ES-I3 (cell line): Measurements from ENCODE around the gene SLC30A3.

ENCODE experiments used
- H3K36me3 ChIP-seq: 2 replicates; pipeline ENCODE4 v1.6.1; 2013; ENCODE audit warnings: mild to moderate bottlenecking, low read length, control low read depth, moderate library complexity; ENCODE audit not compliant: insufficient read depth
- H3K4me1 ChIP-seq: 2 replicates; pipeline ENCODE4 v1.6.1; 2013; ENCODE audit warnings: mild to moderate bottlenecking, control low read depth, low read length; ENCODE audit not compliant: insufficient read depth
- H3K9ac ChIP-seq: 2 replicates; pipeline ENCODE4 v1.6.1; 2013; ENCODE audit warnings: low read depth, mild to moderate bottlenecking, low read length, moderate library complexity
- H3K9me3 ChIP-seq: 2 replicates; pipeline ENCODE4 v1.6.1; 2013; ENCODE audit warnings: mild to moderate bottlenecking, low read length, moderate library complexity; ENCODE audit not compliant: control insufficient read depth, insufficient read depth

The SLC30A3 gene

GRCh38 chr2:27258051-27258450, 4.8 kb downstream of the SLC30A3 start:
- no peak overlapping the region for H3K9ac ChIP-seq
- H3K36me3 ChIP-seq: no peaks in the 10 kb centered on the region
- no peaks in the 10 kb centered on the region for H3K9me3 ChIP-seq

GRCh38 chr2:27256855-27257454, 5.9 kb downstream of the SLC30A3 start:
- Histone ChIP-seq H3K36me3 (no peaks in the 10 kb centered on the region), H3K9me3 (no peaks in the 10 kb centered on the region), H3K9ac (no peak overlapping the region), H3K4me1 (peaks cover 4% of the 10 kb centered on the region; the same call in 1 of the 2 replicates)

More at GRCh38 chr2:27258051-27258450, 4.8 kb downstream of the SLC30A3 start:
- peaks cover 4% of the 10 kb centered on the region; the same call in 1 of the 2 replicates for H3K4me1 ChIP-seq

GRCh38 chr2:27255660-27256059, 7.2 kb downstream of the SLC30A3 start:
- Histone ChIP-seq H3K9me3 (no peaks in the 10 kb centered on the region), H3K36me3 (no peaks in the 10 kb centered on the region), H3K9ac (no peak overlapping the region), H3K4me1 (no peaks in the 10 kb centered on the region; the same call in 1 of the 2 replicates)

- no peaks in the 10 kb centered on the region for H3K9me3 ChIP-seq
- H3K9ac ChIP-seq: no peak overlapping the region
- H3K4me1 ChIP-seq: no peaks in the 10 kb centered on the region; the same call in 1 of the 2 replicates
- H3K36me3 ChIP-seq: no peaks in the 10 kb centered on the region
These were observed 7.7 kb downstream of the SLC30A3 start for GRCh38 chr2:27255187-27255586.

GRCh38 chr2:27251766-27252165, 11.1 kb downstream of the SLC30A3 start:
- Histone ChIP-seq H3K36me3 (no peaks in the 10 kb centered on the region), H3K4me1 (no peaks in the 10 kb centered on the region; the same call in 1 of the 2 replicates), H3K9ac (no peak overlapping the region), H3K9me3 (no peaks in the 10 kb centered on the region)

DNA sequence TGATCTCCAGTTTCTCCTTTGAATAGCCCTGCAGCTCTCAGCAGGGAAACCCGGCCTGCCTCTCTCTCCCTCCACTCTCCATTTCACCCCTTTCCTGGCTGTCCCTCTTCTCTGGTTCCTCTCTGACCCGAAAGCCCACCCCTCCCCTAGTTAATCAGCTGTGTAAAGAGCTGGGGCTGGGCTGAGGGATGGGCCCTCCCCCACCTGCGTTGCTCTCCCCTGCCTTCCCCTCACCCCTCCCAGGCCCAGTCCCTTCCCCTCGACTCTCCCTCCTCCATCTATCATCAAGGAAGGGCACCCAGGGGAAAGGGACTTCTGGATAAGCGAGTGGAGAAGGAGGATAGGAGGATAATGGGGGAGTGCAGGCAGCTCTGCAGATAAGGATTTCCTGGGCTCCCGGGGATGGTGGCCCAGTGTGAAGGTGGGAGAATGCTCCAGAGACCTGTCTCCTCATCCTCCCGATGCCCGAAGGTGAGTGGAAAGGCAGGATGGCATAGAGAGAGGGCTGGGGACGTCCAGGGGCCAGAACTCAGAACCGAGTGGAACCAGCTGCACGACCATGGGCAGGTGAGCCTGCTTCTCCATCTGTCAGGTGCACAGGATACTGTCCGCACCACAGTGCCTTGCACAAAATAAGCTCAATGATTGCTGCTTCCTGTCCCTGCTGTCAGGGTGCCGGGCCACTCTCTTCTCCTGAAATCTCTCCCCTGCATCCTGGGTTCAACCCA, 12.0 kb downstream of the SLC30A3 start:
- 0 out of 2 replicates have a peak overlapping the region, but pooled peaks have one; percentile 19 for H3K9ac ChIP-seq
- H3K9me3 ChIP-seq: no peaks in the 10 kb centered on the region
- H3K4me1 ChIP-seq: no peaks in the 10 kb centered on the region; the same call in 1 of the 2 replicates
- H3K36me3 ChIP-seq: no peaks in the 10 kb centered on the region

DNA sequence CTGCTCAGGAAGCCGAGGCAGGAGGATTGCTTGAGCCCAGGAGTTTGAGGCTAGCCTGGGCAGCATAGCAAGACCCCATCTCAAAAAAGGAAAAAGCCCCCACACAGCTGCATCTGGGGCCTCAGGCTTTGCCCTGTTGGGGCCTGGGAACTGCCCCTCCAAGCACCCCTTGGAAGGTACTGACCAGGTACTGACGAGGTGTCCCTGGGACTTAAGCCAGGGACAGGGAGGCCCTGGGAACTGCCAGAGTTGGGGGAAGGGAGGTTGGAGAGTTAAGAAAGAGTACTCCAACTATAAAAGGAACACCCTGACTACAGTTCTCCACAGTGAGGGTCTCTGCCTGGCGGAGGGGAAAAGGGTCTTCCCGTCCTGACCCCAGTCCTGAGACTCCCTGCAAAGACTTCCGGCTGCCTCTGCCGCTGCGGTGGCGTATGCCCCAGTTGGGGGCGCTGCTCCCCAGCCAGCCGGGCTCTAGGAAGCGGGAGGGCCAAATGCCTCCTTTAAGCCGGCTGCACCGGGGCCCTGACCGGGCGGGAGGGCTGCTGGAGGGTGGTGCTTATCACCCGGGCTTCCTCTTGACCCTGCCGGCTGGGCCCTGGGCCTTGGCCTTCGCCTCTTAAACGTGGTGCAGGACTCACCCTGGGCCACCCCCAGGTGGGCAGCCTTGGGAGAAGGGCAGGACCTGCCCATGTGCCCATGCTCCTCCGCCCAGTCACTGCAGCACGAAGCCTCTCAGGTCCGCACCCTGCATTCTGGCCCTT, 12.8 kb downstream of the SLC30A3 start:
- Histone ChIP-seq H3K9me3 (no peaks in the 10 kb centered on the region), H3K4me1 (no peaks in the 10 kb centered on the region; the same call in 1 of the 2 replicates), H3K9ac (peak overlapping the region; percentile 19; the same call in 1 of the 2 replicates), H3K36me3 (no peaks in the 10 kb centered on the region)

- H3K36me3 ChIP-seq: 0 out of 2 replicates have a peak, but pooled peaks cover under 1% of the 10 kb centered on the region
- H3K4me1 ChIP-seq: no peaks in the 10 kb centered on the region; the same call in 1 of the 2 replicates
- no peaks in the 10 kb centered on the region for H3K9me3 ChIP-seq
- no peak overlapping the region for H3K9ac ChIP-seq
These were observed 13.5 kb downstream of the SLC30A3 start for GRCh38 chr2:27249159-27249890.

DNA sequence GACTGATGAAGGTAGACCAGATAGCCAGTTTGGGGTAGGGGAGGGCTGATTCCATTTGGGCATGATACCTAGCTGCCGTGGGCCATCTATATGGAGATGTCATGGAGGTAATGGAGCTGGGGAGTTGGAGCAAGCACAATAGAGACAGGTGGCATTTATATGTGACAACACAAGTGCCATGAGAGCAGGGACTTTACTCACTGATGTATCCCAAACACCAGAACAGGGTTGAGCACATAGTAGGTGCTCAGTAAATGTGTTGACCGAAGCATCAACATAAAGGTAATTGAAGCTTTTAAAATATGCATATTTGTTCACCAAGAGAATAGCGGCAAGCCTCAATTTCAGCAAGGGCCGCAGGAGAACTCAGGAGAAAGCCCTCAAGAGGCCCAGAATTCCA, 15.0 kb downstream of the SLC30A3 start:
- peaks cover 6% of the 10 kb centered on the region; the same call in 1 of the 2 replicates for H3K36me3 ChIP-seq
- H3K9ac ChIP-seq: no peak overlapping the region
- no peaks in the 10 kb centered on the region for H3K9me3 ChIP-seq
- H3K4me1 ChIP-seq: no peaks in the 10 kb centered on the region; the same call in 1 of the 2 replicates

DNA sequence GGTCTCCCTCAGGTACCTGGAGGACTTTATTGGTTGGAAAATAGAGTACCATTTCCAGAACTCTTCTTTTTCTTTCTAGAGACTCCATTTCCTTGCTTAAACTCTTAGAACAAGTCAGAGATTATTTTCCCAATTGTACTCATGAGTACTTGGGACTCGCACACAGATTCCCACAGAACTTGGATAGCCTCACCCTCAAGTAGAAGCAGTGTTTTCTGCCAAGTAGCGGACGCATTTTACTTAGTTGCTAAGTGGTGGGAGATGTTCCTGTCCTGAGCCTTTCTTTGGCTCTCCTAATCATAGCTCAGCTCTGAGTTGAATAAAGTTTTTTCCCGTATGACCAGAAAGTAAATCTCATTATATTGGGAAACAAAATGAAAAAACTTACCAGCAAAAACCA, 17.2 kb downstream of the SLC30A3 start:
- H3K9me3 ChIP-seq: no peaks in the 10 kb centered on the region
- H3K36me3 ChIP-seq: peaks cover 19% of the 10 kb centered on the region
- H3K9ac ChIP-seq: no peak overlapping the region
- H3K4me1 ChIP-seq: no peaks in the 10 kb centered on the region; the same call in 1 of the 2 replicates

DNA sequence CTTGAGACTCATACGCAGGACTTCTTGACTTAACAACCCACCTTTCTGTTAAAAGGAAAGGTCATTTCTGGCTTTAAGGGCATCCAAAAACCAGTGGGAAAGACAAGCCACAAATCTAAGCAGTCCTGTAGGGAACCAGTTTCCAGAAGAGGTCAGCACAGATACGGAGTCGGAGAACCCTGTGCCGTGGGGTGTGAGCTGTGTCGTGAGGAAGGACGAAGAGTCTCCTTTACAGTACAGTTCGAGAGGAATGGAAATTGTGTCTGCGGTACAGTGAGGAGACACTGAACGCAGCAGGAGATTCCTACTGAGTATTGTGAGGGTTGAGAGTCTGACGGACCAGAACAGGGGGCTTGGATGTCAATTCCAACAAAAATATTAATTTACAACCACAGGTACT, 17.7 kb downstream of the SLC30A3 start:
- Histone ChIP-seq H3K9me3 (no peaks in the 10 kb centered on the region), H3K36me3 (peaks cover 23% of the 10 kb centered on the region), H3K9ac (no peak overlapping the region), H3K4me1 (no peaks in the 10 kb centered on the region)

GRCh38 chr2:27243391-27244130, 19.3 kb downstream of the SLC30A3 start:
- Histone ChIP-seq H3K4me1 (no peaks in the 10 kb centered on the region), H3K9me3 (no peaks in the 10 kb centered on the region), H3K9ac (no peak overlapping the region), H3K36me3 (peaks cover 34% of the 10 kb centered on the region)

- Histone ChIP-seq H3K9ac (no peak overlapping the region), H3K36me3 (peaks cover 35% of the 10 kb centered on the region), H3K9me3 (no peaks in the 10 kb centered on the region), H3K4me1 (no peaks in the 10 kb centered on the region)
These were observed 20.3 kb downstream of the SLC30A3 start for GRCh38 chr2:27242614-27242951.
